NOMO-1 (cell line): ENCODE measurements around the gene ZNF467.

Experiments
- DNase-seq, 2 experiments: peaks; one replicate each; lab custom pipeline; 2025; ENCODE audit not compliant: unreplicated experiment in 2 of 2; lab: John Stamatoyannopoulos, UW

ZNF467 gene

GRCh38 chr7:149716932-149717307 lies 56.5 kb downstream of the ZNF467 start:
- no peak for DNase-seq

DNA sequence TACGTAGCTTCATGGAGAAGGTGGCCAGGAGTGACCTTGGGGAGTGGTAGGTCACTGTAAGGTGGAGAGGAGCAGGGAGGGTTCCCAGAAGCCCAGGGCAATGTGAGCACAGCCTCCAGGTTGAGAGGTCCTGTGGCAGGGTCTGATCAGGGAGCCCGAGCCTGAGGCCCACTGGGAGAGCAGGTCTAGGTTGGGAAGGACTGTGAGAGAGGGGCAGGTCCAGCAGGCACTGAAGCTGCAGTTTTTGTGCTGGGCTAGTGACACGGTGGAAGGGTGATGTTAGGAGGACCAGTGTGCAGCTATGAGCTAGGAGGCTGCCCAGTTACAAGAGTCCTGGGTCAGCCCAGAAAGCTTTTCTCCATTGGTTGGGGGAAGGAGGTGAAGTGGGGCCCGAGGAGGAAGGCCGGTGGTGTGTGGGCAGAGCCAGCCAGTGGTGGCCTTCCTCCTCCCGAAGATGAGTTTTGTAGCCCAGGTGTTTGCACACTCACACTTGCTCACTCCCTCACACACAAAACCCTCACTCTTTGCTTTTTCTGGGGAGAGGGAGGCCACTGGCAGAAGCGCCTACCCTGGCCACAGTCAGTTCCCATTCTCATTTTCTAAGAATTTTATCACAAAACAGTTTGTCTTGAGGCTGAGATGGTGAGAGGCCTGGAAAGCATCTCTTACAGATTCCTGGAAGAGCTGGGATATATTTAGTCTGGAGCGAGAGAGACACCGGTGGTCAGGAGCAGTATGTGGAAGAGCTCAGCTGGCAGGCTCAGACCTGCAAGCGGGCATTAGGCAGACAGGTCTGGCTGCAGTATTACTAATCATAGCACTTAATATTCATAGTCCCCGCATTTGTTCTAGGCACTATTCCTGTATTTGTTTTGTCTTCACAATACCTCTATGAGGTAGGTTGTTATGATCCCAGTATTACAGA lies 57.1 kb downstream of the ZNF467 start:
- DNase-seq = no peak

DNA sequence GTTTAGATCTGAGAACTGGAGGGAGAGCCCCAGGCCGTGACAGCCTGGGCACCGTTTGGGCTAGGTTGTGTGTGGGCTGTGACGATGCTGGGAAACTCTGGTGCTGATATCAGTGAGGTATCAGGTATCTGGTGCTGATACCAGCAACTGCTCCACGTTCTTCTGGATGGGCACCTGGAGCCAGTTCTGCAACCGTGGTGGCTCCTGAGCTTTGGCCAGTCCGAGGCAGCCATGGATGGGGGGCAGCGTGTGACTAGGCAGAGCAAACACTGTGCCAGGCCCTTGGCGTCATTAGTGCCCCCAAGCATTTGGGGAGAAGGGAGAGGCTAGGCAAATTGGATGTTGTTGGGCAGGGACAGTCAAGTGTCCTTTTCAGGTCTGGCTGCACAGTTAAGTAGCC lies 57.9 kb downstream of the ZNF467 start:
- DNase-seq = no peak

GRCh38 chr7:149714910-149715471 lies 58.4 kb downstream of the ZNF467 start:
- no peak for DNase-seq
